Heart right ventricle (tissue), 16 donors: ENCODE measurements around the gene CACNA1A. TPM values are rescaled to one million over a fixed set of nuclear protein-coding genes. Genes with fewer than 3 reads are reported as not detected.

Experiments
- ATAC-seq, 8 donors: fragments of 200-7000 bp; cut with Tn5 transposase; one replicate each; pipeline ENCODE4 v1.9.1; 2020; ENCODE audit warnings: mild to moderate bottlenecking in 8 of 8, moderate library complexity in 8 of 8, moderate number of reproducible peaks in 1 of 8
- DNase-seq, 2 donors: peaks; one replicate each; pipeline ENCODE4 v3.0.0-alpha.2; 2020
- H3K27ac ChIP-seq, 10 donors: fragments of 200-600 bp; sonication (generic) in 2 of 10; one replicate each; pipeline versions ENCODE4 v1.5.0 to v1.8.0; 2020 to 2022; ENCODE audit warnings: mild to moderate bottlenecking in 3 of 10
- H3K27me3 ChIP-seq, 7 donors: fragments of 200-600 bp; one replicate each; pipeline ENCODE4 v1.8.0; 2021 to 2022; ENCODE audit warnings: mild to moderate bottlenecking in 2 of 7
- H3K36me3 ChIP-seq, 9 donors: fragments of 200-600 bp; sonication (generic) in 1 of 9; one replicate each; pipeline versions ENCODE4 v1.5.0 to v1.8.0; 2020 to 2022; ENCODE audit warnings: mild to moderate bottlenecking in 2 of 9
- H3K4me1 ChIP-seq, 9 donors: fragments of 200-600 bp; sonication (generic) in 1 of 9; one replicate each; pipeline versions ENCODE4 v1.5.0 to v1.8.0; 2020 to 2022; ENCODE audit warnings: mild to moderate bottlenecking in 4 of 9
- H3K4me3 ChIP-seq, 10 donors: fragments of 200-600 bp; sonication (generic) in 2 of 10; one replicate each; pipeline versions ENCODE4 v1.5.0 to v1.8.0; 2020 to 2022; ENCODE audit warnings: mild to moderate bottlenecking in 7 of 10, moderate library complexity in 2 of 10
- H3K9me3 ChIP-seq, 11 donors: fragments of 200-600 bp in 10 of 11; sonication (generic) in 2 of 11; one replicate each; pipeline versions ENCODE4 v1.5.0 to v1.8.0; 2013 to 2022; ENCODE audit warnings: mild to moderate bottlenecking in 2 of 11, control low read depth in 1 of 11, moderate library complexity in 1 of 11
- WGBS, 2 donors: extraction: QIAGEN DNeasy Blood & Tissue Kit; methylation state at CpG; one replicate each; pipeline ENCODE4 v1.1.7; 2013; ENCODE audit warnings: inconsistent platforms in 1 of 2; 5-methylcytosine and 5-hydroxymethylcytosine counted together
- intact Hi-C, 10 donors: fragments of 100-400 bp; cut with DNase I; formaldehyde crosslinking; loops; one replicate each; pipeline versions ENCODE4 v1.11.1 to v1.14.2; 2022
- polyA plus RNA-seq, 2 donors: library from polyadenylated mRNA; stranded (reverse); fragments of 200-250 nt; gene quantifications; one replicate each; pipeline ENCODE4 v1.2.3, GENCODE V29; 2013
- total RNA-seq, 10 donors: library from RNA; stranded (reverse); fragmentation: NEBNext Ultra II Directional in 3 of 10; extraction: Animal tissue kit (Norgen Biotek cat#: 25700) in 3 of 10; gene quantifications; one replicate each; pipeline versions ENCODE4 v1.2.1 to v1.2.4, GENCODE V29; 2021 to 2023
- TF ChIP-seq, protein P1 (sequence below), 9 donors: fragments of 200-600 bp; sonication (generic) in 2 of 9; IDR thresholded peaks; one replicate each; pipeline versions ENCODE4 v1.5.0 to v1.8.0; 2021 to 2022; ENCODE audit warnings: antibody characterized with exemption in 9 of 9, mild to moderate bottlenecking in 5 of 9, moderate library complexity in 1 of 9
- donor health status: Arrhythmogenic right ventricular cardiomyopathy.
- donor health status: ischemic (EF 13 %, LVEDD 7.1; RV severe dilation, severe dysfunction).
- donor health status: healthy with polysubstance abuse.
- donor health status: DM: no; HTN: yes; CAD: no.
- donor health status: DM: no; HTN: no; CAD: no.
- donor health status: ischemic (EF 25% LVEDD 6.9; RV normal size, moderate dysfunction).
- donor health status: ischemic (EF 25% LVEDD 5.7; RV mildly dilated, moderate dysfunction).
- donor health status: healthy.
- donor health status: DM: yes; HTN: yes; CAD: no.
- donor health status: Ischemic cardiomyopathy.
- donor health status: ischemic (EF 35%, LVEDD 5.7; RV mildly dilated, moderate dysfunction).
- donor health status: nonischemic (EF 11% LVEDD 7.7; RV severe dilation, severe dysfunction).
- donor health status: DM: yes; HTN: yes; CAD: no.
- donor health status: PGD.
- donor health status: ischemic (EF 29% LVEDD 5.4; RV normal size, mild dysfunction).
- donor health status: nonischemic (EF 23%, LVEDD 6.1; RV moderate dilation, normal function).

CACNA1A gene
- total and polyA plus RNA-seq, 12 donors = 0.21 to 2.3 (median 0.66) TPM

DNA sequence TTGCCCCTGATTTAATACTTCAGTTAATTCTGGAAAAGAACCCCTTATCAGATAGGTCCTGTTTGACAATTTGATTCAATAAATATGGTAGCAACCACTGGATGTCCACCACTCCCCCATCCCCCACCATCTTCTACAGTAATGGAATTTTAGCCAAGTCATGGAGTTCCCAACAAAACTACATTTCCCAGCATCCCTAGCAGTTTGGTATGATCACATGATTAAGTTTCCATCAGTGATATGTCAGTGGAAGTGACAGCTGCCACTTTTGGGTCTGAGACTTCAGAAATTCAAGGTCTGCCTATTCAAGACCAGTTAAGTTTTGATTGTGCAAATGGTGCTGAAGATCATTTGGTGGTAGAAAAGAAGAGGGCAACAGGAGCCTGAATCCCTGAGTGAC is 85.5 kb downstream of the CACNA1A start:
- Histone ChIP-seq H3K36me3 (no peaks in the 10 kb centered on the region), H3K9me3 (peaks cover 0 to 41% (median 15%) of the 10 kb centered on the region in 11 donors), H3K27ac (no peak overlapping the region), H3K4me1 (peaks cover 0 to 9% (median 0%) of the 10 kb centered on the region in 9 donors), H3K4me3 (no peak overlapping the region), H3K27me3 (no peaks in the 10 kb centered on the region)
- no peak for ATAC-seq
- intact Hi-C loops = loop anchor here in 1 of 10 donors (10.0 kb wide), 1 partner anchor 146 kb away; no protein-coding TSS in a partner anchor
- DNase-seq = no peak
- TF ChIP-seq, protein P1, sequence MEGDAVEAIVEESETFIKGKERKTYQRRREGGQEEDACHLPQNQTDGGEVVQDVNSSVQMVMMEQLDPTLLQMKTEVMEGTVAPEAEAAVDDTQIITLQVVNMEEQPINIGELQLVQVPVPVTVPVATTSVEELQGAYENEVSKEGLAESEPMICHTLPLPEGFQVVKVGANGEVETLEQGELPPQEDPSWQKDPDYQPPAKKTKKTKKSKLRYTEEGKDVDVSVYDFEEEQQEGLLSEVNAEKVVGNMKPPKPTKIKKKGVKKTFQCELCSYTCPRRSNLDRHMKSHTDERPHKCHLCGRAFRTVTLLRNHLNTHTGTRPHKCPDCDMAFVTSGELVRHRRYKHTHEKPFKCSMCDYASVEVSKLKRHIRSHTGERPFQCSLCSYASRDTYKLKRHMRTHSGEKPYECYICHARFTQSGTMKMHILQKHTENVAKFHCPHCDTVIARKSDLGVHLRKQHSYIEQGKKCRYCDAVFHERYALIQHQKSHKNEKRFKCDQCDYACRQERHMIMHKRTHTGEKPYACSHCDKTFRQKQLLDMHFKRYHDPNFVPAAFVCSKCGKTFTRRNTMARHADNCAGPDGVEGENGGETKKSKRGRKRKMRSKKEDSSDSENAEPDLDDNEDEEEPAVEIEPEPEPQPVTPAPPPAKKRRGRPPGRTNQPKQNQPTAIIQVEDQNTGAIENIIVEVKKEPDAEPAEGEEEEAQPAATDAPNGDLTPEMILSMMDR (IDR thresholded peaks at IDR 0.05) = no peak

DNA sequence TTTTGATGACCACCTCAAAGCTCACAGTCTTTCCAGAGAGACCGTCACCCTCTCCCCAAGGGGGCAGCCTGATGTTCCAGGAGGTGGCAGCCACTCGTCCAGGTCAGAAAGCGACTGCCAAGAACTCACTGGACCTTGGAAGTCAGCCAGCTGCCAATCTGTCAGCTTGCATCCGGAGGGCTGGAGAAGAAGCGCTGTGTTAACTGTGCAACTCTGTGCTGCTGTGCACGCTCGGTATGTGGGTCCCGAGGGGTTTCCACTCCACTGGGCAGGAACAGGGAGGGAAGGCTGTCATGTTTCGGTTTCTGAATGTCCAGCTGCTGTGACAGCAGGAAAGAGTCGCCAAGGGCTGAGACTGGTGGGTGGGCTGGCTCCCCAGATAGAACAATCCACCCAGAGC is 89.2 kb downstream of the CACNA1A start:
- WGBS, 2 donors = 23 to 40% methylated on average over 10 of the region's 10 CpGs
- intact Hi-C loops = no loop called here
- Histone ChIP-seq H3K27me3 (no peaks in the 10 kb centered on the region), H3K36me3 (no peaks in the 10 kb centered on the region), H3K4me1 (peaks cover 0 to 9% (median 0%) of the 10 kb centered on the region in 9 donors), H3K9me3 (peaks cover 0 to 15% (median 7%) of the 10 kb centered on the region in 11 donors), H3K4me3 (no peak overlapping the region), H3K27ac (no peak overlapping the region)
- TF ChIP-seq, protein P1 (IDR thresholded peaks at IDR 0.05) = no peak
- ATAC-seq = peak in 3 of 8 donors; percentile 41 to 58 (median 52)
- DNase-seq = peak; percentile 9 to 34

DNA sequence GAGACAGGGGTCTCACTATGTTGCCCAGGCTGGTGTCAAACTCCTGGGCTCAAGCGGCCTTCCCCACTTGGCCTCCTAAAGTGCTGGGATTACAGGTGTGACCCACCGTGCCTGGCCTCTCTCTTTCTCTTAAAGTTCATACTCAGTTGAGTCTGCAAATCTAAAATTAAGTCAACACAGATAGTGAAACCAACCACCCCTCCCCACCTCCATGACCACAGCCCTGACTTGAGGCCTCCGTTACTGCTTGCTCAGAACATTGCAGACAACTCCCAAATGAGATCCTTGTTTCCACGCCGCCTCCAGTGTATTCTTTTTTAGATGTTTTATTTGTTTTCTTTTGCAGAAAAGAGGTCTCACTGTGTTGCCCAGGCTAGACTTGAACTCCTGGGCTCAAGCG is 94.4 kb downstream of the CACNA1A start:
- intact Hi-C loops = no loop called here
- Histone ChIP-seq H3K27ac (no peak overlapping the region), H3K27me3 (no peaks in the 10 kb centered on the region), H3K9me3 (no peaks in the 10 kb centered on the region), H3K4me3 (no peak overlapping the region), H3K36me3 (no peaks in the 10 kb centered on the region), H3K4me1 (peaks cover 0 to 3% (median 0%) of the 10 kb centered on the region in 9 donors)
- TF ChIP-seq, protein P1 (IDR thresholded peaks at IDR 0.05) = no peak
- WGBS, 2 donors = 82 to 85% methylated on average over 6 of the region's 6 CpGs
- DNase-seq (no peak), ATAC-seq (no peak)

DNA sequence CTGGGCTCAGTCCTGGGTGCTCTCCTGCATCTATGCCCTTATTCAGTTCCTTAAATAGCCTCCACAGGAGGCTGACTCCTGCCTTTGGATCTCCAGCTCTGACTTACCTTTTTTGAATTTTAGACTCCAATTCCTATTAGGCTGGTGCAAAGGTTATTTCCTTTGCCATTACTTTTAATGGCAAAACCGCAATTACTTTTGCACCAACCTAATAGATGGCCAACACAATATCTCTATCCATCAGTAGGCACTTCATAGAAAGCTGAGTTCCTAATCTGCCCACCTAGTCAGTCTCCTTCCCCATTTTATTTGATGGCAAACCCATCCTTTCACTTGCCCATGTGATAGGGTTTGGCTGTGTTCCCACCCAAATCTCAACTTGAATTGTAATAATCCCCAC is 95.3 kb downstream of the CACNA1A start:
- DNase-seq = no peak
- intact Hi-C loops = no loop called here
- H3K9me3 ChIP-seq = no peaks in the 10 kb centered on the region
- H3K27ac ChIP-seq = no peak overlapping the region
- H3K4me3 ChIP-seq = no peak overlapping the region
- ATAC-seq = no peak
- no peaks in the 10 kb centered on the region for H3K4me1 ChIP-seq
- no peaks in the 10 kb centered on the region for H3K36me3 ChIP-seq
- 72 to 82% methylated on average over 1 of the region's 1 CpG for WGBS, 2 donors
- TF ChIP-seq, protein P1 (IDR thresholded peaks at IDR 0.05) = no peak
- H3K27me3 ChIP-seq = peaks cover 0 to 3% (median 0%) of the 10 kb centered on the region in 7 donors
